Cortex of kidney (tissue), 1 donor: ENCODE data around the gene CHST11.

Experiments used
- DNase-seq: peaks from one replicate; lab custom pipeline; 2025; lab: John Stamatoyannopoulos, UW

CHST11 gene

GRCh38 chr12:104809251-104809650 lies 352.5 kb downstream of the CHST11 start:
- DNase-seq = no peak

GRCh38 chr12:104809706-104810385 lies 353.1 kb downstream of the CHST11 start:
- no peak for DNase-seq
